Measurements from ENCODE around the gene USP5.

DNA sequence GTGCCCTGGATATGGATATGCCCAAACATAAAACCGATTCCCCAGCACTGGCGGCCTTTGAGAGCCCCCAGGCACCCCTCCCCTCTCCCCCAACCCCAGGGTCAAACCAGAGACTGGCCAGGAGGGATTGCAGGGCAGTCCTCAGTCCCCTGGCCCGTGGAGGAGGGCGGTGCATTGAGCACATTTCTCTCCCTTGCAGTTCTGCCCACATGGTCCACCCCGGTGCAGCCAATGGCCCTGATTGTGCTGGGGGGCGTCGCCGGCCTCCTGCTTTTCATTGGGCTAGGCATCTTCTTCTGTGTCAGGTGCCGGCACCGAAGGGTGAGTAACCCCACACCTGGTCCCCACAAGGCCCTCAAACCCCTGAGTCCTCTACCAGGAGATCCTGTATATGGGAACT lies 33.7 kb upstream of the USP5 start:
- TF ChIP-seq, protein P1, sequence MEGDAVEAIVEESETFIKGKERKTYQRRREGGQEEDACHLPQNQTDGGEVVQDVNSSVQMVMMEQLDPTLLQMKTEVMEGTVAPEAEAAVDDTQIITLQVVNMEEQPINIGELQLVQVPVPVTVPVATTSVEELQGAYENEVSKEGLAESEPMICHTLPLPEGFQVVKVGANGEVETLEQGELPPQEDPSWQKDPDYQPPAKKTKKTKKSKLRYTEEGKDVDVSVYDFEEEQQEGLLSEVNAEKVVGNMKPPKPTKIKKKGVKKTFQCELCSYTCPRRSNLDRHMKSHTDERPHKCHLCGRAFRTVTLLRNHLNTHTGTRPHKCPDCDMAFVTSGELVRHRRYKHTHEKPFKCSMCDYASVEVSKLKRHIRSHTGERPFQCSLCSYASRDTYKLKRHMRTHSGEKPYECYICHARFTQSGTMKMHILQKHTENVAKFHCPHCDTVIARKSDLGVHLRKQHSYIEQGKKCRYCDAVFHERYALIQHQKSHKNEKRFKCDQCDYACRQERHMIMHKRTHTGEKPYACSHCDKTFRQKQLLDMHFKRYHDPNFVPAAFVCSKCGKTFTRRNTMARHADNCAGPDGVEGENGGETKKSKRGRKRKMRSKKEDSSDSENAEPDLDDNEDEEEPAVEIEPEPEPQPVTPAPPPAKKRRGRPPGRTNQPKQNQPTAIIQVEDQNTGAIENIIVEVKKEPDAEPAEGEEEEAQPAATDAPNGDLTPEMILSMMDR (IDR thresholded peaks at IDR 0.05) = no peak
- no peak for TF ChIP-seq POLR2A (IDR thresholded peaks at IDR 0.05)

Data from Peyer's patch (tissue), 4 donors.